GM23338 (cell line): ENCODE results near the gene EPS8. TPM values are rescaled to one million over a fixed set of nuclear protein-coding genes. Genes with fewer than 3 reads are reported as not detected.

Experiments
- ATAC-seq: fragments of 200-7000 bp; cut with Tn5 transposase; 3 replicates; pipeline ENCODE4 v1.9.1; 2020
- DNase-seq: peaks from one replicate; pipeline ENCODE4 v3.0.0-alpha.2; 2015; ENCODE audit warnings: low spot score
- H2AFZ ChIP-seq: fragments of 200-600 bp; sonication (generic); 2 replicates; pipeline ENCODE4 v1.8.0; 2016; ENCODE audit warnings: antibody characterized with exemption, mild to moderate bottlenecking, moderate library complexity
- H3F3A ChIP-seq: fragments of 200-600 bp; sonication (generic); replicated peaks from 2 replicates; pipeline ENCODE4 v1.8.0; 2017; ENCODE audit warnings: antibody characterized with exemption, mixed run types, low read depth
- H3K27ac ChIP-seq: fragments of 200-600 bp; sonication (generic); 2 replicates; pipeline ENCODE4 v1.6.1; 2016; ENCODE audit warnings: low read depth
- H3K27me3 ChIP-seq: fragments of 200-600 bp; sonication (generic); 2 replicates; pipeline ENCODE4 v1.8.0; 2016; ENCODE audit warnings: mild to moderate bottlenecking, mixed run types, moderate library complexity; ENCODE audit not compliant: insufficient read depth
- H3K36me3 ChIP-seq: fragments of 200-600 bp; sonication (generic); 2 replicates; pipeline ENCODE4 v1.8.0; 2016; ENCODE audit warnings: mild to moderate bottlenecking; ENCODE audit not compliant: insufficient read depth
- H3K4me1 ChIP-seq: fragments of 200-600 bp; sonication (generic); 2 replicates; pipeline ENCODE4 v1.8.0; 2016; ENCODE audit warnings: mild to moderate bottlenecking, moderate library complexity; ENCODE audit not compliant: insufficient read depth
- H3K4me2 ChIP-seq: fragments of 200-600 bp; sonication (generic); 2 replicates; pipeline ENCODE4 v1.7.1; 2017; ENCODE audit warnings: mixed run types
- H3K4me3 ChIP-seq: fragments of 200-600 bp; sonication (generic); 2 replicates; pipeline ENCODE4 v1.6.1; 2016; ENCODE audit warnings: mixed run types
- H3K79me2 ChIP-seq: fragments of 200-600 bp; sonication (generic); replicated peaks from 2 replicates; pipeline ENCODE4 v1.8.0; 2017; ENCODE audit warnings: mild to moderate bottlenecking; ENCODE audit not compliant: insufficient read depth
- H3K9me2 ChIP-seq: fragments of 200-600 bp; sonication (generic); 2 replicates; pipeline ENCODE4 v1.8.0; 2017; ENCODE audit not compliant: insufficient read depth
- H4K20me1 ChIP-seq: fragments of 200-600 bp; sonication (generic); replicated peaks from 2 replicates; pipeline ENCODE4 v1.8.0; 2017; ENCODE audit warnings: mild to moderate bottlenecking; ENCODE audit not compliant: insufficient read depth
- H3K27ac Mint-ChIP-seq: 2 replicates; pipeline ENCODE4 v1.8.0; 2020; ENCODE audit warnings: inconsistent platforms, mild to moderate bottlenecking, moderate library complexity, mixed read lengths
- H3K27me3 Mint-ChIP-seq: 3 replicates; pipeline ENCODE4 v1.8.0; 2022; ENCODE audit warnings: low read depth, mild to moderate bottlenecking, moderate library complexity, mixed read lengths, inconsistent platforms; ENCODE audit not compliant: insufficient read depth, poor library complexity
- H3K36me3 Mint-ChIP-seq: 3 replicates; pipeline ENCODE4 v1.8.0; 2021; ENCODE audit warnings: low read depth, mild to moderate bottlenecking, inconsistent platforms, moderate library complexity, mixed read lengths
- H3K4me1 Mint-ChIP-seq: 3 replicates; pipeline ENCODE4 v1.8.0; 2020; ENCODE audit warnings: mild to moderate bottlenecking, inconsistent platforms, mixed read lengths
- H3K4me3 Mint-ChIP-seq: 3 replicates; pipeline ENCODE4 v1.8.0; 2021; ENCODE audit warnings: moderate library complexity, mild to moderate bottlenecking, inconsistent platforms, mixed read lengths
- H3K9me3 Mint-ChIP-seq: 3 replicates; pipeline ENCODE4 v1.8.0; 2020; ENCODE audit warnings: moderate library complexity, mild to moderate bottlenecking, inconsistent platforms, mixed read lengths
- CTCF ChIP-seq, 2 experiments: fragments of 200-600 bp in 1 of 2; sonication (generic) in 1 of 2; conservative IDR thresholded peaks; 2 replicates each; pipeline versions ENCODE4 v1.5.1 to v1.6.1; 2016 to 2017; ENCODE audit warnings: antibody characterized with exemption in 2 of 2, low read depth in 2 of 2, mild to moderate bottlenecking in 2 of 2, moderate library complexity in 1 of 2
- ETS1 ChIP-seq: IDR thresholded peaks from 2 replicates; pipeline ENCODE4 v1.6.1; 2016; ENCODE audit warnings: antibody characterized with exemption
- EZH2phosphoT487 ChIP-seq: fragments of 200-600 bp; sonication (generic); IDR thresholded peaks from one replicate; pipeline ENCODE4 v1.8.1; 2018; ENCODE audit warnings: antibody characterized with exemption; ENCODE audit not compliant: unreplicated experiment
- NANOG ChIP-seq: IDR thresholded peaks from 2 replicates; pipeline ENCODE4 v1.6.1; 2016; ENCODE audit warnings: antibody characterized with exemption, borderline replicate concordance
- POLR2AphosphoS5 ChIP-seq: IDR thresholded peaks from 2 replicates; pipeline ENCODE4 v1.6.1; 2016; ENCODE audit warnings: antibody characterized with exemption, low read depth
- REST ChIP-seq: IDR thresholded peaks from one replicate; pipeline ENCODE4 v1.6.1; 2018; ENCODE audit warnings: antibody characterized with exemption; ENCODE audit not compliant: unreplicated experiment
- ZNF114 ChIP-seq: fragments of 250-450 bp; sonication (Bioruptor Pico); IDR thresholded peaks from 2 replicates; pipeline ENCODE4 v1.5.0; 2020; ENCODE audit warnings: mild to moderate bottlenecking, moderate library complexity
- polyA plus RNA-seq: library from polyadenylated mRNA; unstranded; fragments of >200 nt; fragmentation: Nextera tagmentation; extraction: Ambion mirVana; gene quantifications from 2 replicates; pipeline ENCODE4 v1.2.1, GENCODE V29; 2016
- total RNA-seq: library from RNA; depleted of rRNA; stranded (reverse); fragments of >200 nt; shearing (Covaris generic); gene quantifications from 2 replicates; pipeline ENCODE4 v1.2.3, GENCODE V29; 2014
- TF ChIP-seq, protein P1 (sequence below): fragments of 250-450 bp; sonication (Bioruptor Pico); IDR thresholded peaks from 2 replicates; pipeline ENCODE4 v1.5.0; 2020; ENCODE audit warnings: mild to moderate bottlenecking, moderate library complexity

The EPS8 gene
- total and polyA plus RNA-seq, 2 experiments from 2014 or later, result 3.5 to 5.4 TPM

DNA sequence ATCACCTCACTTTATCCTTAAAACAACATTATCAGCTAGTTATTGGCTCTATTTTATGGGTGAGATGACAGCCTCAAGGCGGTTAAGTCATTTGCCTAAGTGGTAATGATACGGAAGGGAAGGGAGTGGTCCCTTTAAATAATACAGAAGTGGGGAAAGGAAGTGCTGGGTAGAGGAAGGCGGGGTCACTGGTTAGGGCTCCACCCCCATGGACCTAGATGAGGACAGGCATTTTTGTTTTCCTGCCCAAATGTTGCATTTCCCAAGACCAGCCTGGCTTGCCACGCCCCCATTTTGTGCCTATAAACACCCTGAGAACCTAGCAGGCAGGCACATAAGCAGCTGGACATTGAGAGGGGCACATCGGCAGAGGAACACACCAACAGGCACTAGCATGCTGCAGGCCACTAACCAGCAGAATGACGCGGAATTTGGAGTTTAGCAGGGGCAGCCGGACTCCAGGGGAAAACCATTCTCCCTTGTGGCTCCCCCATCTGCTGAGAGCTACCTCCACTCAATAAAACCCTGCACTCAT lies 100.9 kb downstream of the EPS8 start:
- Histone ChIP-seq H3K79me2 (no peaks in the 10 kb centered on the region), H3K4me2 (peak overlapping the region; percentile 44; the same call in 1 of the 2 replicates), H4K20me1 (no peaks in the 10 kb centered on the region), H3F3A (no peaks in the 10 kb centered on the region), H3K36me3 (no peaks in the 10 kb centered on the region), H3K4me3 (no peak overlapping the region), H3K4me1 (peaks cover 12% of the 10 kb centered on the region; the same call in 1 of the 2 replicates), H3K9me2 (no peaks in the 10 kb centered on the region), H2AFZ (peak overlapping the region; percentile 74), H3K27ac (no peak overlapping the region), H3K27me3 (no peaks in the 10 kb centered on the region)
- peak; percentile 55 for DNase-seq
- peak; percentile 89 for ATAC-seq
- Mint-ChIP-seq H3K36me3 (no peaks in the 10 kb centered on the region), H3K9me3 (no peaks in the 10 kb centered on the region), H3K4me1 (peaks cover 13% of the 10 kb centered on the region), H3K27me3 (peaks cover 4% of the 10 kb centered on the region), H3K27ac (peak overlapping the region; percentile 82), H3K4me3 (peak overlapping the region; percentile 31; the same call in 2 of the 3 replicates)
- TF ChIP-seq CTCF (conservative IDR thresholded peaks at IDR 0.05; ENCODE audit: low read depth in 2 of 2), result no peak
- no peak for TF ChIP-seq ZNF114 (CRISPR knock-in tag)
- TF ChIP-seq REST, result no peak
- no peak for TF ChIP-seq ETS1
- TF ChIP-seq, protein P1, sequence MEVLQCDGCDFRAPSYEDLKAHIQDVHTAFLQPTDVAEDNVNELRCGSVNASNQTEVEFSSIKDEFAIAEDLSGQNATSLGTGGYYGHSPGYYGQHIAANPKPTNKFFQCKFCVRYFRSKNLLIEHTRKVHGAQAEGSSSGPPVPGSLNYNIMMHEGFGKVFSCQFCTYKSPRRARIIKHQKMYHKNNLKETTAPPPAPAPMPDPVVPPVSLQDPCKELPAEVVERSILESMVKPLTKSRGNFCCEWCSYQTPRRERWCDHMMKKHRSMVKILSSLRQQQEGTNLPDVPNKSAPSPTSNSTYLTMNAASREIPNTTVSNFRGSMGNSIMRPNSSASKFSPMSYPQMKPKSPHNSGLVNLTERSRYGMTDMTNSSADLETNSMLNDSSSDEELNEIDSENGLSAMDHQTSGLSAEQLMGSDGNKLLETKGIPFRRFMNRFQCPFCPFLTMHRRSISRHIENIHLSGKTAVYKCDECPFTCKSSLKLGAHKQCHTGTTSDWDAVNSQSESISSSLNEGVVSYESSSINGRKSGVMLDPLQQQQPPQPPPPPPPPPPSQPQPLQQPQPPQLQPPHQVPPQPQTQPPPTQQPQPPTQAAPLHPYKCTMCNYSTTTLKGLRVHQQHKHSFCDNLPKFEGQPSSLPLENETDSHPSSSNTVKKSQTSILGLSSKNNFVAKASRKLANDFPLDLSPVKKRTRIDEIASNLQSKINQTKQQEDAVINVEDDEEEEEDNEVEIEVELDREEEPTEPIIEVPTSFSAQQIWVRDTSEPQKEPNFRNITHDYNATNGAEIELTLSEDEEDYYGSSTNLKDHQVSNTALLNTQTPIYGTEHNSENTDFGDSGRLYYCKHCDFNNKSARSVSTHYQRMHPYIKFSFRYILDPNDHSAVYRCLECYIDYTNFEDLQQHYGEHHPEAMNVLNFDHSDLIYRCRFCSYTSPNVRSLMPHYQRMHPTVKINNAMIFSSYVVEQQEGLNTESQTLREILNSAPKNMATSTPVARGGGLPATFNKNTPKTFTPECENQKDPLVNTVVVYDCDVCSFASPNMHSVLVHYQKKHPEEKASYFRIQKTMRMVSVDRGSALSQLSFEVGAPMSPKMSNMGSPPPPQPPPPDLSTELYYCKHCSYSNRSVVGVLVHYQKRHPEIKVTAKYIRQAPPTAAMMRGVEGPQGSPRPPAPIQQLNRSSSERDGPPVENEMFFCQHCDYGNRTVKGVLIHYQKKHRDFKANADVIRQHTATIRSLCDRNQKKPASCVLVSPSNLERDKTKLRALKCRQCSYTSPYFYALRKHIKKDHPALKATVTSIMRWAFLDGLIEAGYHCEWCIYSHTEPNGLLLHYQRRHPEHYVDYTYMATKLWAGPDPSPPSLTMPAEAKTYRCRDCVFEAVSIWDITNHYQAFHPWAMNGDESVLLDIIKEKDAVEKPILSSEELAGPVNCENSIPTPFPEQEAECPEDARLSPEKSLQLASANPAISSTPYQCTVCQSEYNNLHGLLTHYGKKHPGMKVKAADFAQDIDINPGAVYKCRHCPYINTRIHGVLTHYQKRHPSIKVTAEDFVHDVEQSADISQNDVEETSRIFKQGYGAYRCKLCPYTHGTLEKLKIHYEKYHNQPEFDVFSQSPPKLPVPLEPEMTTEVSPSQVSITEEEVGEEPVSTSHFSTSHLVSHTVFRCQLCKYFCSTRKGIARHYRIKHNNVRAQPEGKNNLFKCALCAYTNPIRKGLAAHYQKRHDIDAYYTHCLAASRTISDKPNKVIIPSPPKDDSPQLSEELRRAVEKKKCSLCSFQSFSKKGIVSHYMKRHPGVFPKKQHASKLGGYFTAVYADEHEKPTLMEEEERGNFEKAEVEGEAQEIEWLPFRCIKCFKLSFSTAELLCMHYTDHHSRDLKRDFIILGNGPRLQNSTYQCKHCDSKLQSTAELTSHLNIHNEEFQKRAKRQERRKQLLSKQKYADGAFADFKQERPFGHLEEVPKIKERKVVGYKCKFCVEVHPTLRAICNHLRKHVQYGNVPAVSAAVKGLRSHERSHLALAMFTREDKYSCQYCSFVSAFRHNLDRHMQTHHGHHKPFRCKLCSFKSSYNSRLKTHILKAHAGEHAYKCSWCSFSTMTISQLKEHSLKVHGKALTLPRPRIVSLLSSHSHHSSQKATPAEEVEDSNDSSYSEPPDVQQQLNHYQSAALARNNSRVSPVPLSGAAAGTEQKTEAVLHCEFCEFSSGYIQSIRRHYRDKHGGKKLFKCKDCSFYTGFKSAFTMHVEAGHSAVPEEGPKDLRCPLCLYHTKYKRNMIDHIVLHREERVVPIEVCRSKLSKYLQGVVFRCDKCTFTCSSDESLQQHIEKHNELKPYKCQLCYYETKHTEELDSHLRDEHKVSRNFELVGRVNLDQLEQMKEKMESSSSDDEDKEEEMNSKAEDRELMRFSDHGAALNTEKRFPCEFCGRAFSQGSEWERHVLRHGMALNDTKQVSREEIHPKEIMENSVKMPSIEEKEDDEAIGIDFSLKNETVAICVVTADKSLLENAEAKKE (CRISPR knock-in tag), result no peak
- no peak for TF ChIP-seq EZH2phosphoT487
- peak; percentile 12; the same call in 1 of the 2 replicates for TF ChIP-seq POLR2AphosphoS5
- no peak for TF ChIP-seq NANOG
